Fibroblast of pulmonary artery (primary cell): ENCODE data around the gene VCAN.
"Not testable (repeated sequence)": the region's sequence is repeated elsewhere in the genome, so short reads cannot be mapped to it uniquely, and the experiment has no call there.

Experiments used
- DNase-seq: peaks from one replicate; pipeline ENCODE4 v3.0.0-alpha.2; 2010; ENCODE audit warnings: low read depth
- H3K4me3 ChIP-seq: replicated peaks from 2 replicates; pipeline ENCODE4 v1.5.1; 2011; ENCODE audit warnings: low read depth, mild to moderate bottlenecking, control low read depth, low read length, moderate library complexity
- CTCF ChIP-seq: IDR thresholded peaks from 2 replicates; pipeline ENCODE4 v1.5.1; 2011; ENCODE audit warnings: mild to moderate bottlenecking, control low read depth, low read length, inconsistent platforms; ENCODE audit errors: missing control alignments

The VCAN gene

GRCh38 chr5:83433891-83434290 lies 37.7 kb upstream of the VCAN start:
- no peak for TF ChIP-seq CTCF
- no peak for DNase-seq
- H3K4me3 ChIP-seq = no peak overlapping the region

GRCh38 chr5:83434946-83435345 lies 36.6 kb upstream of the VCAN start:
- no peak for DNase-seq
- no peak overlapping the region for H3K4me3 ChIP-seq
- no peak for TF ChIP-seq CTCF

DNA sequence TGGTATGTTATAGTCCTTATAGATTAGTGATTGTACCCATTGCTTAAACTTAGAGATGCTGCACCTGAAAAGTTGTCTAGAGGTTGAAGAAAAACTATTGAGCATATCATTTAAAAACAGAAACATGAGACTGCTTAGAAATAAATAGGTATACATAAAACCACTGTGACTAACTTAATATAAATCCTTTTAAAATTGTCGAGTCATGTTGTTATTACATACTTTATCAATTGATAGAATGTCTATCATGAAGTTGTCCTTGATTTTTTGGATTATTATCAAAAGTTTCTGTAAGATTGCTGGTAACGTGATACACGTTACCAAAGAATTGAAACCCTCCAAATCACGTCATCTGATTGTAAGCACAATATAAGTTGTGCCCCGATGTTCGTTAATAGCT lies 35.3 kb upstream of the VCAN start:
- no peak overlapping the region for H3K4me3 ChIP-seq
- no peak for TF ChIP-seq CTCF
- DNase-seq = no peak

DNA sequence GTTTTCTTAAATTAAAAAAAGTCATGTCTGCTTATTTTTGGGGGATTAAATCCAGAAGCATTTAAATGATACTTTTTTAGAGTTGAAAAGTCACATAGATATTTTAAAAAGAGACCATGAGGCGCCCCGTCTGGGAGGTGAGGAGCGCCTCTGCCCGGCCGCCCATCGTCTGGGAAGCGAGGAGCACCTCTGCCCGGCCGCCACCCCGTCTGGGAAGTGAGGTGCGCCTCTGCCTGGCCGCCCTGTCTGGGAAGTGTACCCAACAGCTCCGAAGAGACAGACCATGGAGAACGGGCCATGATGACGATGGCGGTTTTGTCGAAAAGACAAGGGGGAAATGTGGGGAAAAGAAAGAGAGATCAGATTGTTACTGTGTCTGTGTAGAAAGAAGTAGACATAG lies 33.8 kb upstream of the VCAN start:
- H3K4me3 ChIP-seq, DNase-seq: not testable (repeated sequence)

- H3K4me3 ChIP-seq = no peak overlapping the region
- no peak for TF ChIP-seq CTCF
- DNase-seq = no peak
Measured at GRCh38 chr5:83440826-83441225, 30.7 kb upstream of the VCAN start.

DNA sequence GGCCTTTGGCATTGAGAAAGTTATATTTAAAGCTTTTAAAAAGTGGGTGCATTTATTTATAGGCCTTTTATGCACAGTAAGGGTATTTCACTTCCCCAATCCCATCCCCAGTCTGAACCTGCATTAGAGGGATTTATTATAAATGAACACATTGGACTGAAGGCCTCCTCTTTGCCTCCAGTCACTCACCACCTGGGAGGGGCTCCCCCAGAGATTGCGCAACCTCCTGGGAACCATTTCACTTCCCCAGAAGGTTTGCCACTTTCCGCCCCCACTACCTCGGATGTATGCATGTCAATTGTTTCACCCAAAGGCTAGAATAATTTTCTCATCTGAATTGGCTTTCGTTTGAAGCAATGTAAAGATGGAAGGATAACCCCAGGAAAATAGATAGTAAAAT lies 29.8 kb upstream of the VCAN start:
- TF ChIP-seq CTCF = no peak
- no peak for DNase-seq
- H3K4me3 ChIP-seq = no peak overlapping the region

DNA sequence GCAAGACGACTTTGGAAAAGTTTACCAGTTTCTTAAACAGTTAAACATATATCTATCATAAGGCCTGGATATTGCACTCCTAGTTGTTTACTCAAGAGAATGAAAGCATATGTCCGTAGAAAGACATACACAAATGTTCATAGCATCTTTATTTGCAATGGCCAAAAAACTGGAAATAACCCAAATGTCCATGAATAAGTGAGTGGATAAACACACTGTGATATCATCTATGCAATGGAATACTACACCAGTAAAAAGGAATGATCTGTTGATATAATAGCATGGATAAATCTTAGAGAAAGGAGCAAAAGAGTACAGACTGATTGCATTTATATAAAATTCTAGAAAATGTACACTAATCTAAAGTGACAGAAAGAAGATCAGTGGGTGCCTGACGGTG lies 28.0 kb upstream of the VCAN start:
- no peak for DNase-seq
- TF ChIP-seq CTCF = no peak
- no peak overlapping the region for H3K4me3 ChIP-seq

- H3K4me3 ChIP-seq = no peak overlapping the region
- DNase-seq = no peak
- TF ChIP-seq CTCF = no peak
Measured at GRCh38 chr5:83444445-83444844, 27.1 kb upstream of the VCAN start.
